H4 (cell line): Measurements from ENCODE around the gene LRP4. TPM values are rescaled to one million over a fixed set of nuclear protein-coding genes. Genes with fewer than 3 reads are reported as not detected.
A peak's percentile ranks its signal among the peaks of the same experiment; 100 is the strongest.
"Not testable (repeated sequence)": the region's sequence is repeated elsewhere in the genome, so short reads cannot be mapped to it uniquely, and the experiment has no call there.

ENCODE experiments used
- DNase-seq: peaks from one replicate; pipeline ENCODE4 v3.0.0-alpha.2; 2015; ENCODE audit warnings: low spot score
- total RNA-seq: library from RNA; depleted of rRNA; stranded (reverse); fragments of >200 nt; shearing (Covaris generic); gene quantifications from 2 replicates; pipeline ENCODE4 v1.2.3, GENCODE V29; 2014; rRNA removed

Gene LRP4, protein sequence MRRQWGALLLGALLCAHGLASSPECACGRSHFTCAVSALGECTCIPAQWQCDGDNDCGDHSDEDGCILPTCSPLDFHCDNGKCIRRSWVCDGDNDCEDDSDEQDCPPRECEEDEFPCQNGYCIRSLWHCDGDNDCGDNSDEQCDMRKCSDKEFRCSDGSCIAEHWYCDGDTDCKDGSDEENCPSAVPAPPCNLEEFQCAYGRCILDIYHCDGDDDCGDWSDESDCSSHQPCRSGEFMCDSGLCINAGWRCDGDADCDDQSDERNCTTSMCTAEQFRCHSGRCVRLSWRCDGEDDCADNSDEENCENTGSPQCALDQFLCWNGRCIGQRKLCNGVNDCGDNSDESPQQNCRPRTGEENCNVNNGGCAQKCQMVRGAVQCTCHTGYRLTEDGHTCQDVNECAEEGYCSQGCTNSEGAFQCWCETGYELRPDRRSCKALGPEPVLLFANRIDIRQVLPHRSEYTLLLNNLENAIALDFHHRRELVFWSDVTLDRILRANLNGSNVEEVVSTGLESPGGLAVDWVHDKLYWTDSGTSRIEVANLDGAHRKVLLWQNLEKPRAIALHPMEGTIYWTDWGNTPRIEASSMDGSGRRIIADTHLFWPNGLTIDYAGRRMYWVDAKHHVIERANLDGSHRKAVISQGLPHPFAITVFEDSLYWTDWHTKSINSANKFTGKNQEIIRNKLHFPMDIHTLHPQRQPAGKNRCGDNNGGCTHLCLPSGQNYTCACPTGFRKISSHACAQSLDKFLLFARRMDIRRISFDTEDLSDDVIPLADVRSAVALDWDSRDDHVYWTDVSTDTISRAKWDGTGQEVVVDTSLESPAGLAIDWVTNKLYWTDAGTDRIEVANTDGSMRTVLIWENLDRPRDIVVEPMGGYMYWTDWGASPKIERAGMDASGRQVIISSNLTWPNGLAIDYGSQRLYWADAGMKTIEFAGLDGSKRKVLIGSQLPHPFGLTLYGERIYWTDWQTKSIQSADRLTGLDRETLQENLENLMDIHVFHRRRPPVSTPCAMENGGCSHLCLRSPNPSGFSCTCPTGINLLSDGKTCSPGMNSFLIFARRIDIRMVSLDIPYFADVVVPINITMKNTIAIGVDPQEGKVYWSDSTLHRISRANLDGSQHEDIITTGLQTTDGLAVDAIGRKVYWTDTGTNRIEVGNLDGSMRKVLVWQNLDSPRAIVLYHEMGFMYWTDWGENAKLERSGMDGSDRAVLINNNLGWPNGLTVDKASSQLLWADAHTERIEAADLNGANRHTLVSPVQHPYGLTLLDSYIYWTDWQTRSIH (N-terminal part only)
- 1.0 and 1.4 TPM in 2 replicates for total RNA-seq

DNA sequence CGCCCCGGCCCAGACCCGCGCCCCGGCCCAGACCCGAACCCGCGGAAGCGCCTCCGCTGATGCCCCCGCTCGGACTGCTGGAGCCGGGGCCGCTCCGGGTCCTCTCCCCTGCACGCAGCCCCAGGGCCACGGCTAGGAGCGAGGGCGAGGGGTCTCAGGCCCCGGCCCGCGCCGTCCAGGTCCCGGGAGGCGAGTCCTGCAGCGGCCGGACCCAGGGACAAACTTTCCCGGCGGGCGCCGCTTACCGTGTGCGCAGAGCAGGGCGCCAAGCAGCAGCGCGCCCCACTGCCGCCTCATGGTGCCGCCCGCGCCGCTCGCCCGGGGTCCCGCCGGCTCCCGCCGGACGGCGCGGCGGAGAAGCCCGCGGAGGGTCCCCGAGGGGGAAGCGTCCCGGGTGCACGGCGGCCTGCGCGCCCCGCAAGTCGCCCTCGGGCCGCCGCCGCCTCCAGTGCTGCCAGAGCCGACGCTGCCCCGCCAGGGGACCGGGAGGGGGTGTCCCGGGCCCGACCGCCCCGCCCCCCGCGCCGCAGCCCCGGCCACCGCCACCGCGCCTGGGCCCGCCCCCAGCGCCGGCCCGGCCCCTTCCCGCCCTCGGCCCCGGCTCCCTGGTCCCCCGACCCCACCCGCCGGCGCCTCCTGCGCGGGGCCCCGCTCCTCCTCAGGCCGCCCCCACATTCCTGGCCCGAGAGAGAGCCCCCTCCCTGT lies at the start of gene LRP4:
LRP4 (minus strand) TSS at position 468 of the 705 bp plus-strand sequence; CDS start at position 297, 171 bp downstream.
- DNase-seq, result no peak

DNA sequence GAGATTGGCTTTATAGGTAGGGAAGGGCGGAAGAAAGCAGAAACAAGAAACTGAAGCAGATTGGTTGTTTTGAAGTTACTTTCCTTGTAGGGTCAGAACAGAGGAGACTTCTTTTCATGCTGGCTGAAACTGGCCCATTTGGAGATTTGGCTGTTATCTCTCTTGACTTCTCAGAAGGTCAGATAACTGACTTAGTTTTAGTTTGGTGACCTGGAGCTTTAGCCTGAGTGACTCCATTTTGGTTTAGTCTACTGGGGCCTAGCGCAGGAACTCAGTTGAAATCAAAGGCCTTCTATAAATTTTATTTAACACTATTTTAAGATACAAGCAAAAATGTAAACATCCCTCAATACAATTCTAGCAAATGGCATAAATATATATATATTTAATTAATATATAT lies 49.6 kb upstream of the LRP4 start:
- DNase-seq, result no peak

- DNase-seq, result no peak
Observed at GRCh38 chr11:46966773-46967172, 48.4 kb upstream of the LRP4 start.

DNA sequence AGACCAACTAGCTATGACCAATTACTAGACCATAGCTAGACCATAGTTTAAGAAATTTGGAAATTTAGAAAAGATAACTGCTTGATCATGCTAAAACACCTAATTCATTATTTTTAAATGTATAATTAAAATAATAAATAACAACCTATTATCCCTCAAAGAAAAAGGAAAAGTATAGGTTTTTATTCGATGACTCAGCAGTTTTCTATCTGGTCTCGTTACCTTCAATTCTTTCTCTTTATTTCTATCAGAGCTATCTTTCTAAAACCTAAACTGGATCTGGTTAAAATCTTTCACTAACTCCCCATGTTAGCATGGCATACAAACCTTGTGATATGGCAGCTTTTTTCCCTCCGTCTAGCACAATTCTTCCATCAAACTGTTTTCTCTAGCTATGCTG lies 45.5 kb upstream of the LRP4 start:
- no peak for DNase-seq

GRCh38 chr11:46961886-46962285 lies 43.5 kb upstream of the LRP4 start:
- DNase-seq, result not testable (repeated sequence)

DNA sequence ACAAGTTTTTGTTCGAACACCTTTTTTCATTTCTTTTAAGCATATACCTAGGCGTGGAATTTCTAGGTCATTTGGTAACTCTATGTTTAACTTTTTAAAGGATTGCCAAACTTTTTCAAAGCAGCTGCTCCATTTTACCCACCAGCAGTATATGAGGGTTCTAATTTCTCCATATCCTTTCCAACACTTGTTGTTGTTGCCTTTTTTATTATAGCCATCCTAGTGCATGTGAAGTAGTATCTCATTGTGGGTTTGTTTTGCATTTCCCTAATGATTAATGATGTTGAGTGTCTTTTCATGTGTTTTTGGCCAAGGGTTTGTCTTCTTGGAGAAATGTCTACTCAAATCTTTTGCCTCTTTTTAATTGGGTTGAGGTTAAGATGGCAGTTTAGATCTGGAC lies 42.7 kb upstream of the LRP4 start:
- DNase-seq, result no peak

GRCh38 chr11:46958777-46959176 lies 40.4 kb upstream of the LRP4 start:
- no peak for DNase-seq

- DNase-seq, result no peak
Observed at GRCh38 chr11:46953093-46953492, 34.7 kb upstream of the LRP4 start.

DNA sequence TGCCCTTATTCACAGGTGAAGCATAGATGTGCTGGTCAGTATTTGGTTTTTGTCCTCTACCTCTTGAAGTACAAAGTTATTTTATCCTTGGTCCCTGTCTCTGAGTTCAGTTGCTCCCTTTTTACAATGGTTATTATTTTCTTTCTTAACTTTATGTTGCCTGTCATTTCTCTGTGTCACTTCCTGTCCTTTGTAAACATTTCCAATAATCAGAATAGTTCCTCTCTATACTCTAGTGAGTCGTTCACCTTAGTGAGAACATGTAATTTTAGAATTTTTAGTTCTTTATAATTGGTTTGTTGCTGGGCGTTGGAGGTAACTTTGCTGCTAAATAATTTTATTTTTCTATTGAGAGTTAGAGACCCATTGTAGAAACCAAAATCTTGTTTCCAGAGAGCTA lies 34.2 kb upstream of the LRP4 start:
- no peak for DNase-seq

DNA sequence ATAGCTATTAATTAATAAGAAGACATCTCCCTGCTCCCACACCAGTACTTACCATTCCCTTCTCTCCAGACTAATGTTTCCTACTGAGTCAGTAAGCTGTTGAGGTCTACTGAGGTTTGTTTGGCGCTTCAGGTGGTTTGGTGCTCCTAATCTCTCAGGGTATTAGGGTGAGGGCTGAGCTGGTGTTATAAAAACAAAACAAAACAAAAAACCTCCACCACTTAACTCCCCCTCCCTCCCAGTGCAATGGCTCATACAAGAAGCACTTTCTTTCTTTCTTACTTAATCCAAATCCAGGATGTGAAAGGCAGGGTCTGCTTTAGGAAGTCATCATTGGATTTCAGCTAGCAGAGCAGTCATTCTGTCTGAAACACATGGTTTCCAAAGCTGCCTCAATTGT lies 33.5 kb upstream of the LRP4 start:
- DNase-seq, result no peak

GRCh38 chr11:46949297-46949696 lies 30.9 kb upstream of the LRP4 start:
- no peak for DNase-seq

DNA sequence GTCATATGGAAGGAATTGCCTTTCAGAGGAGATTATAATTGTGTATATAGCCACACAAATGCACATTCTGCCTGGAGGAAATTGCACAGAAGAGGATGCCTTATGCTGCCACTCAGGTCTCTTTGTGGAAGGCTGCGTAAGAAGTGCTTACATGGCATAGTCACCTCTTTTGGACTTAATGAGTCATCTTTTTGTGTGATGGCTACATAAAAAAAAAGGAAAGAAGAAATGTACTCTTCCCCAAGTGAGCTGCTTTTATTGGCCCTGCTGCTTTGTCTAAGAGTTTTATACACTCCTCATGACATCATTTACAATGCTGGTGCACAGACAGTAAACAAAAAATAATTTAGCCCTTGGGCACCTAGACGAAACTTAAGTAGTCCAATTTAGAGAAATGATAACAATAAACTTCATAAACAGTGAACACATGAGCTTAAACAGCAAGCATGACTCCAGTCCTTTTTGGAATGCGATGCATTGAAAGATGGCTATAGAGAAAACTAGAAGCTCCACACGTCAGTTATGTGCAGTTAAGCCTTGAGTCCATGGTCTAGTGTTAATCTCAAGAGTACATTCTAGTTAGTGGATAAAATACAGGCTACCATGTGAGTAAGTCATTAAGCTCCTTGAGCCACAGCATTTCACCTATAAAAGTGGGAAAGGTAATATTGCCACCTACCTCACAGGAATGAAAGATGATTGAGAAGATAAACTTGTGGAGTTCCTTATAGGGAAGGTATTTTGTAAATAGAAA lies 30.2 kb upstream of the LRP4 start:
- DNase-seq, result peak; percentile 71

DNA sequence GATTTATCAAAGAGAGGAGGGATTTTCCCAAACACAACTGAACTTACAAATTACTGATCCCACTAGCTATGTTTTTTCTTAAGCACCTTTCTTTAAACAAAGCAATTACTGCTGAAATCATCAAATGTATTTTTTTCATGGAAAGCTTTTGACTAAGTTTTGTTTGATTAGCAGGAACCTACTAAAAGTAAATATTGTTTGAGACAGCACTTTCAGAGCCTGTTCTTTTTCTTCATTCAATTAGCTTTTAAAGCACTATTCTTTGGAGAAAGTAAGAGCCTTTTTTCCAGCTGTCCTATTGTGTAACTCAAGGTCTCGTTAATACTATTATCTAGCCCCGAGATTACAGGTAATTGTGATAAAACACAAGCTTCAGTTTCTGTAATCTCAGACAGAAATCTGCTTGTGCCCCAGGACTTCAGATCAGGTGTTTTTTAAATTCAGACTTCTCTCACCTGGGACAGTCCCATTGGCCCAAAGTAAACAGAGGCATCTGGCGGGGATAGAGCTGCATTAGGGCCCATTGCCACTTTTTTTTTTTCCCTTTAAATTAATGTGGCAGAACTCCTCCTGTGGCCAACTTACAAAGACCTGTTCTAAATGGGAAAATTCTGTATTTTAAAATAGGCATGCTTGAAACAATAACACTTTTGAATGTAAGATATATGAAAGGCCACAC lies 29.2 kb upstream of the LRP4 start:
- no peak for DNase-seq

- DNase-seq, result no peak
Observed at GRCh38 chr11:46944356-46945075, 26.2 kb upstream of the LRP4 start.

DNA sequence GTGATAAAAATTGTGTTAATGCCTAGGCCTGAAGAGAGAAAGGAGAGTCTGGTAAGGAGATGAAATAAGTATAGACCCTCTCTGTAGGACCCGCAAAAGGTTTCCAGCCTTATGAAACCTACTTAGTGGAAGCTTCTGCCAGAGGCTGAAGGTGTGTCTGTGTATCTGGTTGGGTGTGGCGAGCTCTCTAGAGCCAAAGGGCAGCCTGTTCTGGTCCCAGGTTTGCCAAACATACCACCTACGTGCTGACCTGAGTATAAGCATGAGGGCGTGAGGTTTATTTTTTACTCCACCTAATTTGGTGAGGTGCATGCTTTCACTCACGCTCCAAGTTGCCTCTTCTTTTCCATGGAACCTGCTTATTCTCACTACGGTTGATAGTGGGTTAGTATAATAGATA lies 23.8 kb upstream of the LRP4 start:
- DNase-seq, result no peak

DNA sequence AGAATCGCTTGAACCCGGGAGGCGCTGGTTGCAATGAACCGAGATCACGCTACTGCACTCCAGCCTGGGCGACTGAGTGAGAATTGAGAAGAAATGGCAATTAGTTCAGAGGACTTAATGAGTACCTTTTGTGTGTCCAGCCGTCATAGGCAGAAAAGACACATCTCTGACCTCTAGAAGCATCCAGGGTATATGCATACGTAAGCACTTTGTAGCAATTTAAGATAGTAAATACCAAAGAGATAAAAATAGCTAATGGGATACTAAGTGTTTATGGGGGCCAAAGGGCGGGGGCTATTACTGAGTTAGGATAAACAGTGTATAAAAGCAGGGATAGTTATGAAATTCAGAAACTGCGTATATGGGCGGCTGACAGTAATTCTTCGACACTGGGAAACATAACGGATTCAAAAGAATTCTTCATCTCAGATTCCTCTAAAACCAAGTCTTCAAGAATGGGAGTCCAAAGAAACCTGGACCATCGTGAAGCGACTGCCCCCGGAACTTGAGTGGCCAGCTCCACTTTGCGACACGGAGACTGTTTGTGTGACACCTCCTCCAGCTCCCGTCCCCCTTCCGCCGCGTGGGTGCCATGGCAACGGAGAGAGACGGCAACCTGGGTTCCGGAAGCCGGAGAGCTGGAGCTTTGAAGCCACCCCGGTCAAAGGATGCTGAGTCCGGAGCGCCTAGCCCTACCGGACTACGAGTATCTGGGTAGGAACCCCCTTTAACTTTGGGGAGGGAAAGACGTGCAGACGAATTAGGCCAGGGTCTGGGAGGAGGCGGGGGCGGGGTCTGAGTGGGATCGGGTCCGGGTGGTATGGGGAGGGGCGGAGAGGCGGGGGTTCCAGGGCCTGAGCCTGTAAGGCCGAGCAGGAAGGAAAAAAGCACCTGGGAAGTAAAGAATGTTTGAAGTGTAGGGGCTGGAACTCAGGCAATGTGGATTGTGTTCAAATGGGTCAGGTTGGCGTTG lies 18.1 kb upstream of the LRP4 start, which contains the start of gene CSTPP1:
CSTPP1 (plus strand) TSS at position 624 of the 973 bp plus-strand sequence; CDS start at position 669, 45 bp downstream.
- DNase-seq, result peak; percentile 83

- peak; percentile 29 for DNase-seq
Observed at GRCh38 chr11:46930089-46930488, 11.7 kb upstream of the LRP4 start.

- DNase-seq, result not testable (repeated sequence)
Observed at GRCh38 chr11:46928701-46929100, 10.4 kb upstream of the LRP4 start.
